ENCODE measurements around the gene IQCM.
"Not testable (repeated sequence)": the region's sequence is repeated elsewhere in the genome, so short reads cannot be mapped to it uniquely, and the experiment has no call there.

IQCM gene

GRCh38 chr4:149486861-149487260 lies 328.8 kb downstream of the IQCM start:
- no peak for DNase-seq (ENCODE audit: extremely low spot score)
- TF ChIP-seq HDGF (IDR thresholded peaks at IDR 0.05; ENCODE audit: borderline replicate concordance), result no peak
- TF ChIP-seq CTBP1 (IDR thresholded peaks at IDR 0.05; ENCODE audit: borderline replicate concordance), result no peak
- TF ChIP-seq ELF4 (IDR thresholded peaks at IDR 0.05), result no peak
- TF ChIP-seq BHLHE40 (IDR thresholded peaks at IDR 0.05; ENCODE audit: borderline replicate concordance), result no peak
- CTCF ChIA-PET, result no interaction called here
- POLR2A ChIA-PET, result no interaction called here

GRCh38 chr4:149468669-149469068 lies 347.0 kb downstream of the IQCM start:
- CTCF ChIA-PET; DNase-seq (ENCODE audit: extremely low spot score); POLR2A ChIA-PET: not testable (repeated sequence)

- POLR2A ChIA-PET, result no interaction called here
Measured at GRCh38 chr4:149466446-149466845, 349.2 kb downstream of the IQCM start.

GRCh38 chr4:149465955-149466354 lies 349.7 kb downstream of the IQCM start:
- POLR2A ChIA-PET, result no interaction called here
- CTCF ChIA-PET, result no interaction called here
- no peak for TF ChIP-seq NFRKB (IDR thresholded peaks at IDR 0.05)
- TF ChIP-seq FOXK2 (IDR thresholded peaks at IDR 0.05), result no peak
- no peak for TF ChIP-seq SUZ12 (IDR thresholded peaks at IDR 0.05)
- TF ChIP-seq ARNT (IDR thresholded peaks at IDR 0.05), result no peak
- TF ChIP-seq LEF1 (IDR thresholded peaks at IDR 0.05; ENCODE audit: borderline replicate concordance), result no peak
- no peak for TF ChIP-seq ELF4 (IDR thresholded peaks at IDR 0.05)
- no peak for TF ChIP-seq CTBP1 (IDR thresholded peaks at IDR 0.05; ENCODE audit: borderline replicate concordance)
- TF ChIP-seq FOXA1 (IDR thresholded peaks at IDR 0.05), result no peak
- TF ChIP-seq L3MBTL2 (conservative IDR thresholded peaks at IDR 0.05), result no peak
- TF ChIP-seq ZNF384 (IDR thresholded peaks at IDR 0.05), result no peak
- no peak for TF ChIP-seq PKNOX1 (IDR thresholded peaks at IDR 0.05)
- TF ChIP-seq TARDBP (IDR thresholded peaks at IDR 0.05), result no peak
- TF ChIP-seq HDGF (IDR thresholded peaks at IDR 0.05; ENCODE audit: borderline replicate concordance), result no peak
- TF ChIP-seq SP1 (IDR thresholded peaks at IDR 0.05), result no peak
- DNase-seq (ENCODE audit: extremely low spot score), result no peak

More at GRCh38 chr4:149466446-149466845, 349.2 kb downstream of the IQCM start:
- CTCF ChIA-PET, result no interaction called here
- TF ChIP-seq ZNF384 (IDR thresholded peaks at IDR 0.05), result no peak
- TF ChIP-seq FOXM1 (IDR thresholded peaks at IDR 0.05; ENCODE audit: borderline replicate concordance), result no peak
- no peak for TF ChIP-seq ARNT (IDR thresholded peaks at IDR 0.05)
- no peak for TF ChIP-seq HDGF (IDR thresholded peaks at IDR 0.05; ENCODE audit: borderline replicate concordance)
- TF ChIP-seq FOXA1 (IDR thresholded peaks at IDR 0.05), result no peak
- no peak for TF ChIP-seq ELF4 (IDR thresholded peaks at IDR 0.05)
- no peak for TF ChIP-seq L3MBTL2 (conservative IDR thresholded peaks at IDR 0.05)
- no peak for TF ChIP-seq SUZ12 (IDR thresholded peaks at IDR 0.05)
- no peak for TF ChIP-seq CTBP1 (IDR thresholded peaks at IDR 0.05; ENCODE audit: borderline replicate concordance)
- TF ChIP-seq NFRKB (IDR thresholded peaks at IDR 0.05), result no peak
- TF ChIP-seq BHLHE40 (IDR thresholded peaks at IDR 0.05; ENCODE audit: borderline replicate concordance), result no peak
- no peak for TF ChIP-seq LEF1 (IDR thresholded peaks at IDR 0.05; ENCODE audit: borderline replicate concordance)
- no peak for DNase-seq (ENCODE audit: extremely low spot score)

GRCh38 chr4:149443537-149443936 lies 372.1 kb downstream of the IQCM start:
- TF ChIP-seq ZNF384 (IDR thresholded peaks at IDR 0.05) (no peak), L3MBTL2 (conservative IDR thresholded peaks at IDR 0.05) (no peak), FOXK2 (IDR thresholded peaks at IDR 0.05) (no peak), LEF1 (IDR thresholded peaks at IDR 0.05; ENCODE audit: borderline replicate concordance) (no peak), ELF4 (IDR thresholded peaks at IDR 0.05) (no peak), CTBP1 (IDR thresholded peaks at IDR 0.05; ENCODE audit: borderline replicate concordance) (no peak)
- DNase-seq (ENCODE audit: extremely low spot score), result no peak
- ChIA-PET POLR2A (no interaction called here), CTCF (no interaction called here)

- ChIA-PET POLR2A (no interaction called here), CTCF (no interaction called here)
- TF ChIP-seq HDGF (IDR thresholded peaks at IDR 0.05; ENCODE audit: borderline replicate concordance) (no peak), FOXM1 (IDR thresholded peaks at IDR 0.05; ENCODE audit: borderline replicate concordance) (no peak), ZNF384 (IDR thresholded peaks at IDR 0.05) (no peak), BHLHE40 (IDR thresholded peaks at IDR 0.05; ENCODE audit: borderline replicate concordance) (no peak), ELF4 (IDR thresholded peaks at IDR 0.05) (no peak), FOXA1 (IDR thresholded peaks at IDR 0.05) (no peak), SP1 (IDR thresholded peaks at IDR 0.05) (no peak), PKNOX1 (IDR thresholded peaks at IDR 0.05) (no peak), L3MBTL2 (conservative IDR thresholded peaks at IDR 0.05) (no peak)
- no peak for DNase-seq (ENCODE audit: extremely low spot score)
Measured at GRCh38 chr4:149441338-149441737, 374.3 kb downstream of the IQCM start.

GRCh38 chr4:149426461-149426860 lies 389.2 kb downstream of the IQCM start:
- TF ChIP-seq SP1 (IDR thresholded peaks at IDR 0.05), result no peak
- TF ChIP-seq ELF4 (IDR thresholded peaks at IDR 0.05), result no peak
- no peak for TF ChIP-seq CTBP1 (IDR thresholded peaks at IDR 0.05; ENCODE audit: borderline replicate concordance)
- TF ChIP-seq TARDBP (IDR thresholded peaks at IDR 0.05), result no peak
- no peak for TF ChIP-seq NFRKB (IDR thresholded peaks at IDR 0.05)
- no peak for TF ChIP-seq SUZ12 (IDR thresholded peaks at IDR 0.05)
- no peak for TF ChIP-seq L3MBTL2 (conservative IDR thresholded peaks at IDR 0.05)
- TF ChIP-seq ARNT (IDR thresholded peaks at IDR 0.05), result no peak
- TF ChIP-seq HDGF (IDR thresholded peaks at IDR 0.05; ENCODE audit: borderline replicate concordance), result no peak
- TF ChIP-seq FOXK2 (IDR thresholded peaks at IDR 0.05), result no peak
- TF ChIP-seq BHLHE40 (IDR thresholded peaks at IDR 0.05; ENCODE audit: borderline replicate concordance), result no peak
- TF ChIP-seq FOXA1 (IDR thresholded peaks at IDR 0.05), result no peak
- no peak for TF ChIP-seq ZNF384 (IDR thresholded peaks at IDR 0.05)
- ChIA-PET CTCF (no interaction called here), POLR2A (no interaction called here)
- DNase-seq (ENCODE audit: extremely low spot score), result no peak

- DNase-seq (ENCODE audit: extremely low spot score), result no peak
- CTCF ChIA-PET, result no interaction called here
- TF ChIP-seq ELF4 (IDR thresholded peaks at IDR 0.05), result no peak
- TF ChIP-seq ZNF384 (IDR thresholded peaks at IDR 0.05), result no peak
- TF ChIP-seq ARNT (IDR thresholded peaks at IDR 0.05), result no peak
- TF ChIP-seq BHLHE40 (IDR thresholded peaks at IDR 0.05; ENCODE audit: borderline replicate concordance), result no peak
- TF ChIP-seq TARDBP (IDR thresholded peaks at IDR 0.05), result no peak
- TF ChIP-seq LEF1 (IDR thresholded peaks at IDR 0.05; ENCODE audit: borderline replicate concordance), result no peak
- no peak for TF ChIP-seq NFRKB (IDR thresholded peaks at IDR 0.05)
- TF ChIP-seq FOXM1 (IDR thresholded peaks at IDR 0.05; ENCODE audit: borderline replicate concordance), result no peak
- TF ChIP-seq SP1 (IDR thresholded peaks at IDR 0.05), result no peak
- TF ChIP-seq FOXK2 (IDR thresholded peaks at IDR 0.05), result no peak
- TF ChIP-seq CTBP1 (IDR thresholded peaks at IDR 0.05; ENCODE audit: borderline replicate concordance), result no peak
- no peak for TF ChIP-seq PKNOX1 (IDR thresholded peaks at IDR 0.05)
- POLR2A ChIA-PET, result no interaction called here
Measured at GRCh38 chr4:149409555-149409962, 406.1 kb downstream of the IQCM start.
